KMS-11 (cell line): ENCODE data around the gene SYT15.

ENCODE experiments used
- H2AFZ ChIP-seq: fragments of 200-600 bp; sonication (generic); 2 replicates; pipeline ENCODE4 v1.6.1; 2016; ENCODE audit warnings: antibody characterized with exemption, mixed run types, low read depth
- H3K27ac ChIP-seq: fragments of 200-600 bp; sonication (generic); 2 replicates; pipeline ENCODE4 v1.6.1; 2016; ENCODE audit warnings: mild to moderate bottlenecking, mixed run types
- H3K27me3 ChIP-seq: fragments of 200-600 bp; sonication (generic); 2 replicates; pipeline ENCODE4 v1.6.1; 2017; ENCODE audit warnings: mild to moderate bottlenecking, low read depth, mixed run types, moderate library complexity; ENCODE audit not compliant: insufficient read depth
- H3K36me3 ChIP-seq: fragments of 200-600 bp; sonication (generic); 2 replicates; pipeline ENCODE4 v1.6.1; 2017; ENCODE audit warnings: mild to moderate bottlenecking, mixed run types; ENCODE audit not compliant: insufficient read depth
- H3K4me1 ChIP-seq: fragments of 200-600 bp; sonication (generic); 2 replicates; pipeline ENCODE4 v1.6.1; 2016; ENCODE audit warnings: mild to moderate bottlenecking, low read depth, mixed run types; ENCODE audit not compliant: poor library complexity, severe bottlenecking
- H3K4me2 ChIP-seq: fragments of 200-600 bp; sonication (generic); 2 replicates; pipeline ENCODE4 v1.7.0; 2016; ENCODE audit warnings: mild to moderate bottlenecking, mixed run types
- H3K4me3 ChIP-seq: fragments of 200-600 bp; sonication (generic); IDR thresholded peaks from 2 replicates; pipeline ENCODE4 v1.6.1; 2017; ENCODE audit warnings: low read depth, low read length, mixed read lengths; ENCODE audit not compliant: insufficient read depth
- H3K79me2 ChIP-seq: fragments of 200-600 bp; sonication (generic); 2 replicates; pipeline ENCODE4 v1.6.1; 2016; ENCODE audit warnings: low read depth, mixed run types; ENCODE audit not compliant: insufficient read depth
- H3K9ac ChIP-seq: fragments of 200-600 bp; sonication (generic); 2 replicates; pipeline ENCODE4 v1.6.1; 2016; ENCODE audit warnings: mild to moderate bottlenecking, mixed run types
- H4K20me1 ChIP-seq: fragments of 200-600 bp; sonication (generic); 2 replicates; pipeline ENCODE4 v1.6.1; 2016; ENCODE audit warnings: mild to moderate bottlenecking, mixed run types; ENCODE audit not compliant: insufficient read depth
- TF ChIP-seq, protein P1 (sequence below): fragments of 200-600 bp; sonication (generic); conservative IDR thresholded peaks from 2 replicates; pipeline ENCODE4 v1.6.1; 2017; ENCODE audit warnings: low read depth, mild to moderate bottlenecking, antibody characterized with exemption, low read length, moderate library complexity, mixed read lengths

SYT15 gene

DNA sequence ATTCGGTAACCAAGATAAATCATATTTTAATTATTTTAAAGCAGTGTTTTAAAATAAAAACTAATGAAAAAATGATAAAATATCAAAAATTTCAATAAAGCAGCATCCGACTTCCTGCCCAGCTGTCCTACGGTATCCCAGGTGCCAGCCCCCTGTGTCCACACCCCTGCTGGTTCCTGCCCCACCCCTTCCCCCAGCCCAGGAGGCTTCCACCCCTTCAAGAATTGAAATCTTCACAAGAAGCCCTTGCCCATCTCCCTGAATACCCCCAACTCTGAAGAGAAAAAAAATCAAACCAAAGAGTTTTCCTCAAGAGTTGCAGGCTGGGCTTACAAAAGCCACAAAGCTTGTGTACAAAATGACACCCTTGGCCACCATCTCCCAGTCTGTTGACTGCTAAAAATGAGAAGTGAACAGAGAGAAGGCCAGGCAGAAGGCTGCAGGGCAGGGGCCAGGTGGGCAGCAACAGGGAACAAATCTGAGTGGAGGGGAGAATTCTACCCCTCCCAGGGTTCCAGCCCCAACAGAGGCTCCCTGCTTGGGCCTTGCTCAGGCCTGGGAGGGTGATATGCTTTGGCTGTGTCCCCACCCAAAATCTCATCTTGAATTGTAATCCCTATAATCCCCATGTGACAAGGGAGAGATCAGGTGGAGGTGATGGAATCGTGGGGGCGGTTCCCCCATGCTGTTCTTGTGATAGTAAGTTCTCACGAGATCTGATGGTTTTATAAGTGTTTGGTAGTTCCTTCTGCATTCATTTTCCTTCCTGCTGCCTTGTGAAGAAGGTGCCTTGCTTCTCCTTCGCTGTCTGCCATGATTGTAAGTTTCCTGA lies 37.0 kb upstream of the SYT15 start:
- H4K20me1 ChIP-seq: no peaks in the 10 kb centered on the region
- H3K4me1 ChIP-seq: no peaks in the 10 kb centered on the region
- no peak overlapping the region for H2AFZ ChIP-seq
- no peaks in the 10 kb centered on the region for H3K79me2 ChIP-seq
- TF ChIP-seq, protein P1, sequence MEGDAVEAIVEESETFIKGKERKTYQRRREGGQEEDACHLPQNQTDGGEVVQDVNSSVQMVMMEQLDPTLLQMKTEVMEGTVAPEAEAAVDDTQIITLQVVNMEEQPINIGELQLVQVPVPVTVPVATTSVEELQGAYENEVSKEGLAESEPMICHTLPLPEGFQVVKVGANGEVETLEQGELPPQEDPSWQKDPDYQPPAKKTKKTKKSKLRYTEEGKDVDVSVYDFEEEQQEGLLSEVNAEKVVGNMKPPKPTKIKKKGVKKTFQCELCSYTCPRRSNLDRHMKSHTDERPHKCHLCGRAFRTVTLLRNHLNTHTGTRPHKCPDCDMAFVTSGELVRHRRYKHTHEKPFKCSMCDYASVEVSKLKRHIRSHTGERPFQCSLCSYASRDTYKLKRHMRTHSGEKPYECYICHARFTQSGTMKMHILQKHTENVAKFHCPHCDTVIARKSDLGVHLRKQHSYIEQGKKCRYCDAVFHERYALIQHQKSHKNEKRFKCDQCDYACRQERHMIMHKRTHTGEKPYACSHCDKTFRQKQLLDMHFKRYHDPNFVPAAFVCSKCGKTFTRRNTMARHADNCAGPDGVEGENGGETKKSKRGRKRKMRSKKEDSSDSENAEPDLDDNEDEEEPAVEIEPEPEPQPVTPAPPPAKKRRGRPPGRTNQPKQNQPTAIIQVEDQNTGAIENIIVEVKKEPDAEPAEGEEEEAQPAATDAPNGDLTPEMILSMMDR: no peak
- H3K4me2 ChIP-seq: no peak overlapping the region
- no peaks in the 10 kb centered on the region for H3K27me3 ChIP-seq
- H3K9ac ChIP-seq: no peak overlapping the region
- no peak overlapping the region for H3K27ac ChIP-seq
- H3K4me3 ChIP-seq: no peak overlapping the region
- no peaks in the 10 kb centered on the region for H3K36me3 ChIP-seq

DNA sequence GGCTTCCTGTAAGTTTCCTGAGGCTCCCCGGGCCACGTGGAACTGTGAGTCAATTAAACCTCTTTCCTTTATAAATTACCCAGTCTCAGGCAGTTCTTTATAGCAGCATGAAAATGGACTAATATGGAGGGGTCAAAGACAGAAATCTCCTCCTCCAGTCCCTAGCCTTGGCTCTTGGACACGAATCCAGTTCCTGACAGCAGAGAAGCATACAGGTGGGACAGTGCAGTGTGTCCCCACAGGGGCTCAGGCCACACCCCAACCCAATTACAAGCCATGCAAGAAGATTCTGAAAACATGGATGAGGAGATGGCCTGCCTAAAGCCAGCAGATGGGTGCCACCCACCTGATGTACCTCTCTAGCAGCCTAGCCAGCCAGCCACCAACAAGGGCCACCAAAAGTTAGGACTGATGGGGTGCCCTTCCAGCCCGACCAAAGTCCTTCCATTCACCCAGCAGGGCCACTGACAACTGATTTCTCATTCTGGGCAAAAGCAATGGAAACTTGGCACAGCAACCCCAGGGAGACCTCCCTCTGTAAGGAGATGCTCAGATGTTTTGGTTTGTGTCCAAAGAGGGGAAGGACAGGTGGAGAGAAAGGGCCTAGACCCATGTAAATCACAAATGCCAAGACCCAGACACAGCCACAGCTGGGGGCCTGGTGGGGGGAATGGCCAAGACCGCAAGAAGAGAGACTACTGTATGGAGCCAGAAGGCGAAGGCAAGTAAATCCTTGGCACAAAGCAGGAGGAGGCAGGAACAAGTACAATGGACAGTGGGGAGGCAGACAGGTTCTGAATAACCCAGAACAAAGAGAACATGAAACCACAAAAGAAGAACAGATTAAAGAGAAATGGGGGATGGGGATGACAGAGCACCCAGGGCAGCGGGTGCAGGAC lies 36.1 kb upstream of the SYT15 start:
- Histone ChIP-seq H3K27me3 (no peaks in the 10 kb centered on the region), H3K36me3 (no peaks in the 10 kb centered on the region), H2AFZ (no peak overlapping the region), H3K27ac (no peak overlapping the region), H3K4me3 (no peak overlapping the region), H3K4me2 (no peak overlapping the region), H3K9ac (no peak overlapping the region), H3K79me2 (no peaks in the 10 kb centered on the region), H4K20me1 (no peaks in the 10 kb centered on the region), H3K4me1 (no peaks in the 10 kb centered on the region)
- TF ChIP-seq, protein P1: no peak

DNA sequence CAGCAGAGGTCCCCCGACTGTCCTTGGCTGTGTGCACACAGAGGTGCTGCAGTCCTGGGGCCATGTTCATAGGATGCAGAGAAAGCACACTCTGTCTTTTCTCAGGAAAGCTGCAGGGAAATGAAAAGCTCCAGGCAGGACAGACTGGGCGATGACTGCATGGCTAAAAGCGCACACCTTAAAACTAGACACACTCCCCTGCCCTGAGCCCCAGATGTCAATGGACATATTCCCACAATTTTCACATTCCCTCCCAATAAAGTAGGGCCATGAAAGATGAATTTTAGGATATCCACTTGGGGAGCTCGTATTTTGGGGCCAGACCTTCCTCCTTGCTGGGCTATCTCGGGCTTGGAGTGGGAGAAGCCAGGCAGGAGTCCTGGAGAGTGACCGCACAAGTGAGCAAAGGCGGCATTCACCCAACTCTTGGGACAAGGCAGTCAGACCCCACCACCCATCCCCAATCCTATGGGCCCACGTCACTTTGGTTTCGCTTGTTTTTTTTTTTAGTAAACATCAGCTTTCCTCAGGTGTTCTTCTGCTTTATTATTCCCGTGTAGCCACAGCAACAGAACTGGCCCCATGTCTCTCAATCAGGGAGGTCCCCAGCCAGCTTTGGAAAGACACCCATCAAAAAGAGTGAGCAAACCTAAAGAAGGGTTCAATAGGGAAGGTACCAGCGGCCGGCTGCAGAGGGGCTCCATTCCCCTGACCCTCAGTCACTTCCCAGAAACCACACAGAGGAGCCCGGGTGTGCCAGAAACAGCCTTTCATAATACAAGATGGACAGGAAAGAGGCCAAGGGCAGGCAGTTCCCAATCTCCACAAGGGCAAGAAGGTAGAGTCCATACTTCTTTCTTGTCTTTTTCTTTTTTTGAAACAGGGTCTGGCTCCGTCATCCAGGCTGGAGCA lies 35.2 kb upstream of the SYT15 start:
- H3K79me2 ChIP-seq: no peaks in the 10 kb centered on the region
- H3K36me3 ChIP-seq: no peaks in the 10 kb centered on the region
- no peaks in the 10 kb centered on the region for H4K20me1 ChIP-seq
- no peaks in the 10 kb centered on the region for H3K4me1 ChIP-seq
- H3K27me3 ChIP-seq: no peaks in the 10 kb centered on the region
- H3K27ac ChIP-seq: no peak overlapping the region
- H3K4me2 ChIP-seq: no peak overlapping the region
- H3K4me3 ChIP-seq: no peak overlapping the region
- H2AFZ ChIP-seq: no peak overlapping the region
- no peak overlapping the region for H3K9ac ChIP-seq
- TF ChIP-seq, protein P1: no peak
